GM11168 (cell line): ENCODE measurements around the gene CDK14.
"Not testable (repeated sequence)": the region's sequence is repeated elsewhere in the genome, so short reads cannot be mapped to it uniquely, and the experiment has no call there.

ENCODE experiments used
- in situ Hi-C: fragments of 300-500 bp; cut with MboI; formaldehyde crosslinking; loops from one replicate; pipeline ENCODE4 v1.12.0; 2022; ENCODE audit warnings: low sequenced_read_pairs; ENCODE audit not compliant: unreplicated experiment

Gene CDK14

GRCh38 chr7:90928700-90929424 lies 332.7 kb downstream of the CDK14 start:
- in situ Hi-C loops, result not testable (repeated sequence)

- in situ Hi-C loops, result no loop called here
Measured at GRCh38 chr7:90931986-90932916, 336.1 kb downstream of the CDK14 start.

- in situ Hi-C loops, result no loop called here
Measured at GRCh38 chr7:90933041-90933440, 336.9 kb downstream of the CDK14 start.

- in situ Hi-C loops, result no loop called here
Measured at GRCh38 chr7:90933984-90934383, 337.9 kb downstream of the CDK14 start.

DNA sequence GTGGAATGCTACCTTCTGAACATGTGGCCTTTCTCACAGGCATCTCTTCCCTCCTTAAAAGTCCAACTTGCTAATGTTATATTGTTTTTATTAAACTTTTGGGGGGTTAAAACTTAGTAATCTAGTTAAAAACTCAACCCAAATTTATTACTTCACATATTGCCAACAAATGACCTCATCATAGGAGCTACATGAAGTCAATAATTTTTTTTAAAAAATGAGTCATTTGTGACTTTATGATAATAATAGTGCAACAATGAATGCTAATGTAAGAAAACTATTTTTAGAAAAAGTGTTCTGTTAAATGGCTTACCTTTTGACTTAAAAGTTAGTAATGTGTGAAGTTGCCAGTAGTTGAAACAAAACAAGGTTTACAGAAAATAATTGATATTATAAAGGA lies 342.2 kb downstream of the CDK14 start:
- in situ Hi-C loops, result no loop called here

DNA sequence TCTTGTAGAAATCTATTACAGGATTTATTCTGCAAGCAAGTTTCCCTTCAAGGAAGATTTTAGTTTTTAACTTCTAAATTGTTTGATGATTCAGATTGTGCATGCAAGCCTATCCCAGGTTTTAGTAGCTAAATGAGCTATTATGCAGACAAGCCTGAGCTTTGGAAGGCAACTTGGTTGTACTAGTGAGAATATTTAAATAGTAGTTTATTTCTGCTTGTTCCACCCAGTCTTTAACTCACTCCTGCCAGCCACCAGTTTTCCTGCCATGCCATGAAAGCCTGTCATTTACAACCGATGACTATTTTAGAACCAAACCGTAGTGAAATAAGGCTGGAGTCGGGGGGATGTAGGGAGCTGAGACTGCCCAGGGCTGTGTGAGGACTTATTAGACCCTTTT lies 343.5 kb downstream of the CDK14 start:
- in situ Hi-C loops, result no loop called here

GRCh38 chr7:90944021-90944420 lies 347.9 kb downstream of the CDK14 start:
- in situ Hi-C loops, result no loop called here

DNA sequence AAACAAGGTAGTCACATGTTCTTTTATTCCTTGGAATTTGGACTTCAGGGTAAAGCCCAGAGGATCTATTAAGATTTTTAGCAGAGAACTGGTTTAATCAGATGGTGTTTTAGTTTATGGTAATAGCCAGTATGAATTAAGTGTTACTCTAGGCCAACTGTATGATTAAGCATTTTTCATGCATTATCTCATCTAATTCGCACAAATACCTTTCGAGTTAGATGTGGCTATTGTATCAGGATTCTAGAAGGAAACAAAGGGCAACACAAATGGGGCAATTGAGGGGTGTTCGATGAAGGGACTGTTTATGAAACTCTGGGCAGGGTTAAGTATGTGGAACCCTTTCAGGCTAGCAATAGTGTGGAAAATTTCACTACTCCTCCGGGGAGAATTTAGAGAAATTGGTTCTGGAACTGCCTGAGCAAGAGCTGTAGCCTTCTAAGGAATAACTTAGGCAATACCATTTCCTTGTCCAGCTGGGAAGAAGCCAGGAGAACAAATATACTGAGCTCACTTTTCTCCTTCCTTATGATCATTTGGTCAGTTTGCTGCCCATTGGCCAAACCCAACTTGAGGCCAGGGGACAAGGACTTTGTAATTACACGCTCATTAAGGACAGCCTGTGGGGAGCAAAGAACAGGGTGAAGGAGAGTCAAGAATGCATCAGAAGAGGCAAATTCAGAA lies 349.1 kb downstream of the CDK14 start:
- in situ Hi-C loops, result no loop called here

DNA sequence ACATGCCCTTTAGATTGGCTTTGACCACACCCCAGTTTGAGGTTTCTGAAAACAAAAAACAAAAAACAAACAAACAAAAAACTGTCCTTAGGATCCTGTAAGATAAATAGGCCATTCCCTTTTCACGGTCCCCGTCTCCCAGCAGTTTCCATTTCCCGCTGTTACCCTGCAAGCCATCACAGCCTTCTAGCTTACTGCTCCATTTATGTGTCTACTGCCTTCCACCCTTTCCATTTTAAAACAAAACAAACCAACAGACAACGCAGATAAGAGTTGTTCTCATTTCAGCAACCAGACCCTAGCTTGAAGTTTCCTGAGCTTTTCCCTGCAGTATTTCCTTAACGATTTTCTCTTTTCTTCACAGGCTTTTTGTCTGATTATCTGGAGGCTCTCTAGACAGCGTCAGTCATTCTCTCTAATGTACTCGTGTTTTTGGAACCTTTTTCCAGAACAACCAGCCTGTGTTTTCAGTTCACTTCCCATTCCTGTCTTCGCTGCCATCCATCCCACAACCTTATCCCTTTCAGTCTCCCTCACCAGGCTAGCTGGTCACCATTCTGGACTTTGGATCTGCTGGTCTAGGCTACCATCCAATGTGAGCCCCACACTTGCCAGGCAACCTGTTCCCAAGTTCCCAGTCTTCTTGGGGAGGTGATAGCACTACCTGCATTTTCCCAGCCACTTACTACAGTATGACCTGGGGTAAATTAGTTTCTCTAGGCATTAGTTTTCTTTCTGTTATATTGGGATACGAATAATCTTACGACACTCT lies 350.8 kb downstream of the CDK14 start:
- in situ Hi-C loops, result no loop called here

DNA sequence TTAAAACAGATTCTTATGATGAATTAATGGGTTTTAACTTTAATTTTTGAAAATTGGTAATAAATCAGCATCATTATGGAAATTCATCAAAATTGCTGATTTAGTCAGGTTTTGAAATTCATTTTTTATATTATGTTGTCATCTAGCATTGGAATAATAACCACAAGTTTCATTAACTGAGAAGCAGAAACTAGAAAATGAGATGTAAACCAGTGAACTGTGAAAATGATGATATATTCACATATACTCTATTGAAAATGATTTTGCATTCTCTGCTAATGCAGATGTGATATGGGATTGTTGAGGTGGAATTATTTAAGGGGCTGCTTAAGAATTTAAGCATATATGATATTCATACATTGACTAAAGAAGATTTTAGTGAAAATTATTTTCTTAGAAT lies 352.0 kb downstream of the CDK14 start:
- in situ Hi-C loops, result no loop called here

DNA sequence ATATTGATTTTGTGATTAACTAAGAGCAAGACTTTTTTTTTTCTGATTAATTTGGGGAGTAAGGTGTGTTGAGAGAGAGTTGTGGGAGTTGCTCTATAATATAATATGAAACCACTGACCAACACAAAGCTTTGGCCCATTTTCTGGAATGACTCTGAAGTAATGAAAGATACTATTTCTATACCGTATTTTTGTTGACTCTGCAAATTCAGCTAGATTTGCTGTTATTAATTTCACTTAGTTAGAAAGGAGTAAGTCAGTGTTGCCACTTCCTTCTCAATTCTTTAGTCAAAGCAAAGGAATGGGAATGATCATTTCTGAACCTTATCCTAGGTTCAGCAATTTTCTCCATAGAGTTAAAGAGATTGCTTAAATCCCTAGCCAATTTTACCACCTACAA lies 355.1 kb downstream of the CDK14 start:
- in situ Hi-C loops, result no loop called here

- in situ Hi-C loops, result no loop called here
Measured at GRCh38 chr7:90951986-90952954, 356.1 kb downstream of the CDK14 start.

GRCh38 chr7:90955641-90956207 lies 359.6 kb downstream of the CDK14 start:
- in situ Hi-C loops, result no loop called here

DNA sequence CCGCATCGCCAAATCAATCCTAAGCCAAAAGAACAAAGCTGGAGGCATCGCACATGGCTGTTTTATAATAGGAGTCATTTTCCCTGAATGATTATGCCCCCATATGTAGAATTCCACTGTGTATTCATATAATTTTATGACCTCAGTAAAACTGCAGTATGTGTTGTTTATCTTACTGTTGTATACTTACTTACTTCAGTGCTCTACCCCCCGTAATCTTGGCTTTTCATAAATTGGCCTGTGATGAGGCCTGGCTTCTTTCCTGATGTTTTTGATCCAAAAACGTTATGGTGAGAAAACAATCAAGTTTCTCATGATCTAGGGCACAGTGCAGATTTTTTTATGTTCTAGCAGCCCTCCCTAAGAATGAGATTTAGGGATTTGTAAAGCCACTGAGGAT lies 361.8 kb downstream of the CDK14 start:
- in situ Hi-C loops, result no loop called here

DNA sequence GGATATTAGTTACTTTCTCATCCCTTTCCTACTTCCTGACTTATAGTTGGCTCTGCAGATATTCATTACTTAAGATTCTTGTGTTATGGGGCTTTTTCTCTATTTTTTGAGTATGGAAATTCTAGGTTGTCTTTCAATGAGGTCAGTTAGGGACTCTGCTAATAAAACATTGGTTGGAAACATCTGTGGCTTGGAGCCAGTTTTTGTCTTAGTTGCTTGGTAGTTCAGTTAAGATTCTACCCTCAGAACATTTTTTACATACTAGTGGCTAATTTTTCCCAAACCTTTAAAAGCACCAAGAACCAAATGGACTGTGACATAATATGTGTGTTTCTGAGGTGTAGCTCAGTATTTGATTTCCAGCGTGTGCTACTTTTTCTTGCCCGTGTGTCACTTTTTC lies 362.5 kb downstream of the CDK14 start:
- in situ Hi-C loops, result no loop called here

GRCh38 chr7:90961037-90961725 lies 365.1 kb downstream of the CDK14 start:
- in situ Hi-C loops, result no loop called here

DNA sequence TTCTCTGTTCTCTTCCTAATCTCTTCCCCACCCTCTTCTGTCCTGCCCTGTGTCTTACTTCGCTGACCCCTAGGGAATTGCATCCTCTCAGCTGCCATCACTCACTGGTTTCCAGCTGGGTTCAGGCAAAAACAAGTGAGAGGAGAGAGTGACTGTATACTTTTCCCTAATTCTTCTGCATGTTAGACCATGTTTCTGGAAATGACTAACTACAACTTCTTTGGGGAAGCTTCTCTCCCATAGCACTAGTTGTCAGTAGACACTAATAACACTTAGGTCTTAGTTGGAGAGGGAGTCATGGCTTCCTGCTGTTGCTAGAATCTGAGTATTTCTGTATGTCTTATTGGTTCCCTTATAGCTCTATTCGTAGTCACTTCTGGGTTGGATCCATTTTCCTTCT lies 369.1 kb downstream of the CDK14 start:
- in situ Hi-C loops, result no loop called here

- in situ Hi-C loops, result no loop called here
Measured at GRCh38 chr7:90966346-90966745, 370.2 kb downstream of the CDK14 start.
